HG03457 (cell line): ENCODE data around the gene XKR7.
"Not testable (repeated sequence)": the region's sequence is repeated elsewhere in the genome, so short reads cannot be mapped to it uniquely, and the experiment has no call there.

Source experiments
- ATAC-seq: cut with Tn5 transposase; IDR thresholded peaks from one replicate; pipeline ENCODE4 v1.9.1; 2021; ENCODE audit warnings: moderate number of reproducible peaks; ENCODE audit not compliant: unreplicated experiment

Gene XKR7, protein sequence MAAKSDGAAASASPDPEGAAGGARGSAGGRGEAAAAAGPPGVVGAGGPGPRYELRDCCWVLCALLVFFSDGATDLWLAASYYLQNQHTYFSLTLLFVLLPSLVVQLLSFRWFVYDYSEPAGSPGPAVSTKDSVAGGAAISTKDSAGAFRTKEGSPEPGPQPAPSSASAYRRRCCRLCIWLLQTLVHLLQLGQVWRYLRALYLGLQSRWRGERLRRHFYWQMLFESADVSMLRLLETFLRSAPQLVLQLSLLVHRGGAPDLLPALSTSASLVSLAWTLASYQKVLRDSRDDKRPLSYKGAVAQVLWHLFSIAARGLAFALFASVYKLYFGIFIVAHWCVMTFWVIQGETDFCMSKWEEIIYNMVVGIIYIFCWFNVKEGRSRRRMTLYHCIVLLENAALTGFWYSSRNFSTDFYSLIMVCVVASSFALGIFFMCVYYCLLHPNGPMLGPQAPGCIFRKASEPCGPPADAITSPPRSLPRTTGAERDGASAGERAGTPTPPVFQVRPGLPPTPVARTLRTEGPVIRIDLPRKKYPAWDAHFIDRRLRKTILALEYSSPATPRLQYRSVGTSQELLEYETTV

DNA sequence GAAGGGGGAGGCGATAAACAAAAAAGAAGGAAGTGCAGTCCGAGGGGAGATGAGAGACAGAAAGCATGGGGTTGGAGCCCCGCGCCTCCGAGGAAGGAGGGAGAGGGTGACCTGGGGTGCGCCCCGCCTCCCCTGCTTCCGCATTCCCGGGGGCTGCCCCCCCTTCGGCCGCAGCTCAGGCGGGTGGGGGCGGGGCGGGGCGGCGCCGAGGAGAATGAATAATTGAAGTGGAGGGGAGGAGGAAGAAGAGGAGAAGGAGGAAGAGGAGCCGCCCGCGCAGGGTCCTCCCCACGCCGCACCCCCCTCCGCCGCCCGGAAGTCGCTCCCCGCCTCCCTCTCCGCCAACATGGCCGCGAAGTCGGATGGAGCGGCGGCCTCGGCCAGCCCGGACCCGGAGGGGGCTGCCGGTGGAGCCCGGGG lies at the start of gene XKR7:
TSS of gene XKR7 (plus strand) at position 322 of the 420 bp plus-strand sequence. CDS start at position 347, 25 bp downstream.
- ATAC-seq = no peak

DNA sequence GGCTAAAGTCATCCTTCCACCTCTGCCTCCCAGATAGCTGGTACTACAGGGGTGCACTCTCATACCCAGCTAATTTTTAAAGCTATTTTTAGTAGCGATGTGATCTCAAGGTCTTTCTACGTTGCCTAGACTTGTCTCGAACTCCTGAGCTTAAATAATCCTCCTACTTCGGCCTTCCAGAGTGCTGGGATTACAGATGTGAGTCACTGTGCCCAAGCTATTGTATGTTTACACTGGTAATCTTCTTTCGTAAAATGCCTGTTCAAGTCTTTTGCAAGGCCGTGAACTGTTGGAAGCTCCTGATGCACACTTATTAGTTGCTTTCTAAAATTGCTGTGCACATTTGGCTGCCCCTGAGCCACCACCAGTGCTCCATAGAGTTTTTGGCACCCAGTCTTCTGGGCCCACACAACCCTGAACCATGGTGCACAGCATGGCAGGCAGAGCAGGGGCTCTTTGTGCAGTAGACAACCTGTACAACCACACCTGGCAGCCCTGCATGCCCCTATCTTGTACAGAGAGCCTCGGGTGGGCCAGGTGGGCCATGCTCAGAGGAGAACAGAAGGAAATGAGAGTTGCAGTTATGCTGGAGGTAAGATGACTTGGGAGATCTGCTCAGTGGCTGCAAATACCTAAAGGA lies 49.4 kb upstream of the XKR7 start:
- no peak for ATAC-seq

DNA sequence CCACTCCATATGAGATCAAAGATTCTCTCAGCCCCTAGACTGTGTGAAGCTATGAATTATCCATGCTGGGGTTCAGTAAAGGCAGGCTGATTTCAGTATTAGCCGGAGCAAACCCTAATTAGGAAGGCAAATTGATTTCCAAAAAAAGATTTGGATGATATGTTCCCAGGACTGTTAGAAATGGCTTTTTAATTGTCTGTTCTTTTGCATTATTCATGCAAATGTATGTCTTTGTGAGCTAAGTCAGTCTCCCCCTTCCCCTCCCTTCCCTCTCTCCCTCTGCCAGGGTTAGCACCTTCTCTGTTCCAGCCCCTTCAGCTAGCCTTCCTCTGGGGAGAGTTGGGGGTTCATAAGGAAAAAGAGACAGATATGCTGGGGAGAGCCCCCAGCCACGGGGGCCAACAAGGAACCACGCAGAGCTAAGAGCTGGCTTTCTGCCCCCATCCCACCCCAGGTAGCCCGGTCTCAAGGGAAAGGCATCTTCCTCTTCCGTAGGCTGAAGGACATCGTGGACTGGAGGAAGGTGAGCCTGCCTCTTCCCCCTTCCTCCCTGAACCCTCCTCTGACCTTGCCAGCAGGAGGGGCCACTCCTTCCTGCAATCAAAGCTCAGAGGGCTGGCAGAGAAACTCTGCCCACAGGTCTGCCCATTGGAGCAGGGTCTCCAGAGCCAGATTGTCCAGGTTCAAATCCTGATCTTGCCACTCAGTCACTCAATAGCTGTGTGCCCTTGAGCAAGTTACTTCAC lies 48.4 kb upstream of the XKR7 start:
- ATAC-seq = no peak

DNA sequence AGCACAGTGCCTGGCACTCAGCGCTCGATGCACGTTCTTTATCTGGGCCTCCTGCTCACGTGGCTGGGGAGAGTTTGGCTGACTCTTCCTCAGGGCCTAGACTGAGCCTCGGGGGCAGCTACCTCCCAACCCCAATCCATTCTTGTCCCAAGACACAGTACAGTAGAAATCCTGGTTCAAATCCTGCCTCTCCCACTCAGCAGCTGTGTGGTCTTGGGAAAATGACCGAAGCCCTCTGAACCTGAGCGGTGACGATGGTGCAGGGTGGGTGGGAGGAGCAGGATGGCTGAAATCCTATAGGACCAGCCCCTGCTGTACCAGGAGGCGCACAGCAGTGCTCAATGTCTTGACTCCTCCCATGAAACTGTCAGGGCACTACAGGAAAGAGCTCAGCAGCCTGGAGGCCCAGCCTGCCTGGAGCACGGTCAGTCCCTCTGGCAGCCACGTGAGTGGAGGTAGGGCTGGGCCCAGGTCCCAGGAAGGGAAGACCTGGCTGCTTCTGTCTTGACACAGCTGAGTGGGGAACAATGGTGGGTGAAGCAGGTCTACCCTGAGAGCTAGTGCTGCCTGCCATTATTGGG lies 47.6 kb upstream of the XKR7 start:
- ATAC-seq = no peak

DNA sequence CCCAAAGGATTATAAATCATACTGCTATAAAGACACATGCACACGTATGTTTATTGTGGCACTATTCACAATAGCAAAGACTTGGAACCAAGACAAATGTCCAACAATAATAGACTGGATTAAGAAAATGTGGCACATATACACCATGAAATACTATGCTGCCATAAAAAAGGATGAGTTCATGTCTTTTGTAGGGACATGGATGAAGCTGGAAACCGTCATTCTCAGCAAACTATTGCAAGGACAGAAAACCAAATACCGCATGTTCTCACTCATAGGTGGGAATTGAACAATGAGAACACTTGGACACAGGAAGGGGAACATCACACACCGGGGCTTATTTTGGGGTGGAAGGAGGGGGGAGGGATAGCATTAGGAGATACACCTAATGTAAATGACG lies 46.5 kb upstream of the XKR7 start:
- not testable (repeated sequence) for ATAC-seq

DNA sequence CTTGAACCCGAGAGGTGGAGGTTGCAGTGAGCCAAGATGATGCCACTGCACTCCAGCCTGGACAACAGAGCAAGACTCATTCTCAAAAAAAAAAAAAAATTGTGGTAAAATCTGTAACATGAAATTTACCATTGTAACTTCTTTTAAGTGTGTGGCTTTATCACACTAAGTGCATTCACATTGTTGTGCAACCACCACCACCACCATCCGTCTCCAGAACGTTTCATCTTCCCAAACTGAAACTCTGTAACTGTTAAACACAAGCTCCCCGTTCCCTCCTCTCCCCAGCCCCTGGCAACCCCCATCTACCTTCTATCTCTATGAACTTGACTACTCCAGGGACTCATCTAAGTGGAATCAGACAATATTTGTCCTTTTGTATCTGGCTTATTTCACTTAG lies 45.8 kb upstream of the XKR7 start:
- ATAC-seq = no peak

DNA sequence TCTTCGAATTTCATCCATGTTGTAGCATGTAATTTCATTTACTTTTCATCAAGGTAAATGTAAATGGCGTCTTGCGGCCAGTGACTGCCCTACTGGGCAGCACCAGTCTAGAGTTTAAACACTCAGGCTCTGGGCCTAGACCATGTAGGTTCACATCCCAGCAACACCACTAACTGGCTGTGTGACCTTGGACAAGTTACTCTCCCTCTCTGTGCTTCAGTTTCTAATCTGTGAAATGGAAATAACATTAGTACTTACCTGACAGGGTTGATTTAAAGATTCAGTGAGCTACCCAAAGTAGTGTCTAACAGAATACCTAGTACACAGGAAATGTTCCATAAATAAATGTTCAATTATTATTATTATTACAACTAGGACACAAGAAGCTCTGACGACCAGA lies 45.4 kb upstream of the XKR7 start:
- ATAC-seq = no peak

DNA sequence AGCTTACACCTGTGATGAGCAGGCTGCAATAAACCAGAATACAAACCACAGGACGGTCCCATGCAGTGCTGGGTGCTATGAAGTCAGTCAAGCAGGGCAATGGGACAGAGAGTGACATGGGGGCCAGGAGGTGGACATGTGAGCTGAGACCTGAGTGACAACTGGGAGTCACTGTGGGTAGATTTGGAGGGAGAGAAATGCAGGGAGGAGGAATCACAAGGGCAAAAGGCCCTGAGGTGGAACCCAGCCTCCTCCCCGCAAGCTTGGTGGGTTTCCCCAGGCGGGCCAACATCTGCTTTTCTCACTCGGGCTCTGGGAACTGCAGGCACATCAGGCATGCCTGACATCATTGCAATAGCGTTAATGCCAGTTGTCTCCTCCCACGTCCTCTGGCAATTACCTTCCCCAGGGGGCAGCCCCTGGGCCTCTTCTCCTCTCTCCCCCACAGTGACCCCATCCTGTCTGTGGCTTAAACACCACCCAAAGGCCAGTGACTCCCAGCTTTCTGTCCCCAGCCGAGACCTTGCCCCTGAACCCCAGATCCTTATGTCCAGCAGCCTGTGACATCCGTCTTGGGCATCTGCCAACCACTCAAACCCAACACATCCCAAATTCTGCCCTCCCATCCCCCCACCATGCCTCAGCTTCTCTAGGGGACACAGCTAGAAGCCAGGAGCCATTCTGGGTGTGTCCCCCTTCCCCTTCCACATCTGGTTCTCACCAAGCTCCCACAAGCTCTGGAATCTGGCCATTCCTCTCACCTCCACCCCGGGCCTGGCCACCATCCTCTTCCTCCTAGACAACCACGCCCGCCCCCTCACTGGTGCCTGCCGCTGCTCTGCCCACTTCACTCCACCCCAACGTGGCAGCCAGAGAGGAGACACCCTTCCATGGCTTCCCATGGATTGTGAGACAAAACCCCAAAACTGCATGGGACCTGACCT lies 44.3 kb upstream of the XKR7 start:
- no peak for ATAC-seq

DNA sequence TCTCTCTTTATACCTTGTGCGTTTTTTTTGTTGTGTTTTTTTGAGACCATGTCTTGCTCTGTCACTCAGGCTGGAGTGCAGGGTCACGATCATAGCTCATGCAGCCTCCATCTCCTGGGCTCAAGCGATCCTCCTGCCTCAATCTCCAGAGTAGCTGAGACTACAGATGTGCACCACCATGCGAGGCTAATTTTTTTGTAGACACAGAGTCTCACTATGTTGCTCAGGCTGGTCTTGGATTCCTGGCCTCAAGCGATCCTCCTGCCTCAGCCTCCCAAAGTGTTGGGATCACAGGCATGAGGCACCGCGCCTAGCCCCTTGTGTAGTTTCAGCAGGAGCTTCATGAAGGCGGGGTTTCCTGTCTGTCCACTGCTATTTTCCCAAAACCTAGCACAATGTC lies 43.4 kb upstream of the XKR7 start:
- no peak for ATAC-seq

DNA sequence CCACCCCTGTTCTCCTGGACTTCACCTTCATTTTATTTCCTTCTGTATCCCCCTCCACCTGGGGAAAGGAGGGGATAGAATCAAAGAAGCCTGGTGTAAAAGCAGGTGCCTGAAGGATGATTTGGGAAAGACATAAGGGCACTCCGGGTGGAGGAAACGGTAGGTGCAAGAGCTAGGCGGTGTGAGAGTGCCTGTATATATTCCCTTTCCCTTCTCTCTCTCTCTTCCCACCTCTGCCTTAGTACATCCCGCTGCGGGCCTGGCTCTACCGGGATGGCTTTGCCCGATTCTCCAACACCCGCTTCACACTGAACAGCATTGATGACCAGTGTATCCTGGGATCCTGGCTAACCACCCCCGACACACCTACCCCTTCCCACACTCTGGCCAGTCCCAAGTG lies 42.3 kb upstream of the XKR7 start:
- ATAC-seq = no peak

DNA sequence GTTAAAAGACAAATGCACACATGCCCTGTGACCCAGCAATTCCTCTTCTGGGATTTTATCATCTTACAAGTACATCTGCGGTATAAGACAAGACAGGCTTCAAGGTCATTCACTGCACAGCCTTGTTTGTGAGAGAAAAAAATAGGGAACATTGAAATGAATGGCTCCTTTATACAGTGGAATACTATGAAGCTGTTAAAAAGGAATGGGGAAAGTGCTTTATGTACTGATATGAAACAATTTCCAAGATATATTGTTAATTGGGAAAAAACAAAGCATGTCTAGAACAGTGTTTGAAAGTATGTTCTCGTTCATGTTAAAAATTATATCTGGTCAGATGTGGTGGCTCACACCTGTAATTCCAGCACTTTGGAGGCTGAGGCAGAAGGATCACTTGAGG lies 41.5 kb upstream of the XKR7 start:
- ATAC-seq = no peak

DNA sequence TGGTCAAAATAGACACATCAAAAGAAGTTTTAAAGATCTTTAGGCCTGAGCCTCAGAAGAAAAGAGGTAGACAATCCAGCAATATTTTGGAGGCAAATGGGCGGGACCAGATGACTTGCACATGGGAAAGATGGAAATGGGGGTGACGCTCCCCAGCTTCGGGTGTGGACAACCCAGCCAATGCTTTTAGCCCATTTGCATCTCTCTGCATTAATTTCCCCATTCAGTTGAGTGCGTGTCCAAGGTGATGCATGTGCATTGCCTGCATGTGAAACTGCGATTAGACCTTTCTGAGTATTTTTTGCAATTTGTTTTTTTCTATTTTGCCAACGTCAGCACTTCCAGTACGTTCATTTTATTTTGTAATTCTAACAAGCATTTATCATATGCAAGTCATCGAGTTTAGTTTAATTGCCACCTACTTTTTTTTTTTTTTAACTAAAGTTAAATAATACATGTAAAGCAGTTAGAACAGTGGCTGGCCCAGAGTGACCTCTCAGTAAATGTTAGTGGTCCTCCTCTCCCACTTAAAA lies 40.3 kb upstream of the XKR7 start:
- no peak for ATAC-seq

DNA sequence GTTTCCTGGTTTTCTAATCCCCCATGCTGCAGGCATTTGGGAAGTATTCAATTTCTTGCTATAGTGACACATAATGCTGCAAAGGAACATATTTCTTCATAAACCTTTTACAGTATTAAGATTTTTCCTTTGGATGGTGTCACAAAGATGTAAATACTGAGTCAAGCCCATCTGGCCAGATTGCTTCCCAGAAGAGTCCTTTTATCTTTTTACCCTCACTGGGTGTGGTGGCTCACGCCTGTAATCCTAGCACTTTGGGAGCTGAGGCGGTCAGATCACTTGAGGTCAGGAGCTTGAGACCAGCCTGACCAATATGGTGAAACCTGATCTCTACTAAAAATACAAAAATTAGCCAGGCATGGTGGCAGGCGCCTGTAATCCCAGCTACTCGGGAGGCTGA lies 38.3 kb upstream of the XKR7 start:
- ATAC-seq = not testable (repeated sequence)

DNA sequence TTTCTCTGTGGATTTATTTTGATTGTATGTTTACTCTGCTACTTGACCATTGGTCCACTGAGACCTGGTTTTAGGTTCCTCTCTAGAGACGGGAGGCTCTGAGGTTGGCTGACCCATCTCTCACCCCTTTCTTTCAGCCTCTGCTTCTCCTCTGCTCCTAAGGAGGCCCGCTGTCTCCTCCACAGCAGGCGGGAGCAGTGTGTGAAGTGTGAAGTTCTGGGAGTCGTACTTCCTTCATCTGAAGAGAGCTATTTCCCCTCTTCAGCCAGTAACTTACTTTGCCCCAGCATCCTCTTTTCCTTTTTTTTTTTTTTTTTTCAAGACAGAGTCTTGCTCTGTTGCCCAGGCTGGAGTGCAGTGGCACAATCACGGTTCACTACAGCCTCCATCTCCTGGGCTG lies 37.2 kb upstream of the XKR7 start:
- ATAC-seq = no peak

DNA sequence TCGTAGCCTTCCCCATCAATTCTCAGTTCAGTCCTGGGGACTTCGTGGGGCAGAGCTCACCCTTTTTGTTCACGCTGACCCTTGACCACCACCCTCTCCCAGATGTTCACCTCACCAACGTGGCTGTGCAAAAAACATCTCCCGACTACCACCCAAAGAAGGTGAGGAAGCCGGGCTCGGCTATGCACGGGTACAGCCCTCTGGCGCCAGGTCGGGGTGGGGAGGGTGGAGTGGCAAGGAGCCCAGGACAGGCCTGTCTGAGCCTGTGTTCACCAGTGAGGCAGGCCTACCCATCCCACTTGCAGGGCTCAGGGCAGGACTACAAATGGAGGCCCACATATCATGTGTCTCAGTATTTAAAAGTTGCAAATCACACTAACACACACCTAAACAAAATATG lies 34.3 kb upstream of the XKR7 start:
- no peak for ATAC-seq

DNA sequence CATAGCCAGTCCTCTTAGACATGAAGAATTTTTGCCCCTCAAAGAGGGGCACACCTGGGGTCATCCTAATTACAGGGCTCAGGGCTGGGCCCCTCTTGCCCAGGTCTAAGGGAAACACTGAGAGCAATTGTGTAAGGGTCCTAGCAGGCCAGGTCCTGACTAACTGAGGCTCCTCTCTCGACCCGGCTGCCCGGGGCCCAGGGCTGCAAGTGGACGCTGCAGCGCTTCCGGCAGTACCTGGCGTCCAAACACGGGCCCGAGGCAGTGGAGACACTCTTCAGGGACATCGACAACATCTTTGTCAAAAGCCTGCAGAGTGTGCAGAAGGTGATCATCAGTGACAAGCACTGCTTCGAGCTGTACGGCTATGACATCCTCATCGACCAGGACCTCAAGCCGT lies 33.5 kb upstream of the XKR7 start:
- ATAC-seq = no peak

DNA sequence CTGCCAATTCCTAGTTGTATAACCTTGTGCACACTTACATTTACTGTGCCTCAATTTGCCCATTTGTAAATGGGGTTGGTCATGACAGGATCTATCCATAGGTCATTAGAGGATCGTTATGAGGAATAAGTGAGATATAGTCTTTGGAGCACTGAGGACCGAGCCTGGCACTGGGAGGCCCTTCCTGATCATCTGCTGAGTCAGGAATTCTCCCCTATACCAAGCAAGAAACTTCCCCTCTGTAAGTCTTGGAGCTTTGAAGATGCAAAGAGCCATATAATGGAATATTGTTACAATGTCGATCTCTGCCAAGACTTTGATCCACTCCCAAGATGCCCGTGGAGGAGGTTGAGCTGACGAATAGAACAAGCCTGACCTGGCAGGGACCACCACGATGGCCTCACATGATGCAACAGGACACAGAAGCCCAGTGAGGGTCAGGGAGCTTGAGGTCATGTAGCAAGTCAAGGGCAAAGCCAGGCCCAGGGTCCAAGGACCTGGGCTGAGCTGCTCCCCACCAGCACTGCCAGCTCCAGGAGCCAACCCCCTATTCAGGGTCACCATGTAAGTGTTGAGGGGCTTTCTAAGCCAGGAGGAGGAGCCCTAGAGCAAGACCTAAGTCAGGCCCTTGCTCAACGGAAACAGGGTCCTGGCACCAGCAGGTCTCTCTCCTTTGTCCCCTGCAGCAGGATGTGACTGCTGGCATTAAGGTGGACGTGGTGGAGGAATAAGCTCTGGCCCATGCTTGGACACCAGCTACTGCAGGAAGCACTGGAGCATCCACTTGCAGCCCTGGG lies 32.8 kb upstream of the XKR7 start:
- ATAC-seq = no peak

DNA sequence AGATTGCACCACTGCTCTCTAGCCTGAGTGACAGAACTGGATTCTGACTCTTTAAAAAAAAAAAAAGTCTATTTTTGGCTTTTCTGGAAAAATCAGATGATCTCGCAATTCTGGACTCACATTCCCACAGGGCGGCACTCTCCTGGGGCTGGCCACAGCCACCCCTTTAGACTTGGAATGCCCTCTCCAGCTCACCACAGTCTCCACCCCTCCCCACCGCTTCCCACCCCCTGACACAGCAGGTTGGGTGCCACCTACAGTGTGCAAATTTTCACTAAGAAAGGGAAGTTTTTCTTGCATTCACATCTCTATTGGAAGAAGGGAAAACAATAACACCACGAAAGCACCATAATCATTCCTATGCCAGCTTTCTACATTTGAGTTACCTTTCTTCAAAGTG lies 31.5 kb upstream of the XKR7 start:
- ATAC-seq = no peak

DNA sequence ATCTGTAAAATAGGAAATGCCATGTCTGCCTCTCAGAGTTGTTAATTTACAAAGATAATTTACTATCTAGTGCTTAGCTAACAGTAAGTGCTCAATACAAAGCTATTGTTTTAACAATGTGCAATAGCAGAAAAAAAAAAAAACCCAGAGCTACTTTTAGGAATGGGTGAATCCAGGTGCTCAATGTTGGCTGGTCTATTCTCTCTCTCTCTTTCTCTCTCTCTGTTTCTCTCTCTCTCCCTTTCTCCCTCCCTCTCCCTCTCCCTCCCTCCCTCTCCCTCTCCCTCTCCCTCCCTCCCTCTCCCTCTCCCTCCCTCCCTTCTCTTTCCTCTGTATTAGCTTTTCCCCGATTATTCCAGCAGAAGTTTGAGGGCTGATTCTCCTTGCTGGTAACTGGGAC lies 30.1 kb upstream of the XKR7 start:
- no peak for ATAC-seq
